ENCODE results near the gene CFAP299.
A peak's percentile ranks its signal among the peaks of the same experiment; 100 is the strongest.

Gene CFAP299

DNA sequence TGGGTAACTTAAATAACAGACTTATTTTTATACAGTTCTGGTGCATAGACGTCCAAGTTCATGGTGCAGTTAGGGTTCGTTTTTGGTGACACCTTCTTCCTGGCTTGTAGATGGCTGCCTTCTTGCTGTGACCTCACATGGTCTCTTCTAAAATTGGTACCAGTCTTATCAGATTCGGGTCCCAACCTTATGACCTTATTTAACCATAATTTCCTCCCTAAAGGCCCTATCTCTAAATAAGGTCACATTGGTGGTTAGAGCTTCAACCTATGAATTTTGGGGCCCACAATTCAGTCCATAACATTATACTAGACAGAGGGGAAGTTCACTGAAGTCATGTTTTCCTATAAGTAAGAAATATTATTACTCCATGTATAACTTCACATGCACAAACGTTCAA lies 128.0 kb downstream of the CFAP299 start:
- DNase-seq (ENCODE audit: low read depth) = no peak
- TF ChIP-seq, protein P1, sequence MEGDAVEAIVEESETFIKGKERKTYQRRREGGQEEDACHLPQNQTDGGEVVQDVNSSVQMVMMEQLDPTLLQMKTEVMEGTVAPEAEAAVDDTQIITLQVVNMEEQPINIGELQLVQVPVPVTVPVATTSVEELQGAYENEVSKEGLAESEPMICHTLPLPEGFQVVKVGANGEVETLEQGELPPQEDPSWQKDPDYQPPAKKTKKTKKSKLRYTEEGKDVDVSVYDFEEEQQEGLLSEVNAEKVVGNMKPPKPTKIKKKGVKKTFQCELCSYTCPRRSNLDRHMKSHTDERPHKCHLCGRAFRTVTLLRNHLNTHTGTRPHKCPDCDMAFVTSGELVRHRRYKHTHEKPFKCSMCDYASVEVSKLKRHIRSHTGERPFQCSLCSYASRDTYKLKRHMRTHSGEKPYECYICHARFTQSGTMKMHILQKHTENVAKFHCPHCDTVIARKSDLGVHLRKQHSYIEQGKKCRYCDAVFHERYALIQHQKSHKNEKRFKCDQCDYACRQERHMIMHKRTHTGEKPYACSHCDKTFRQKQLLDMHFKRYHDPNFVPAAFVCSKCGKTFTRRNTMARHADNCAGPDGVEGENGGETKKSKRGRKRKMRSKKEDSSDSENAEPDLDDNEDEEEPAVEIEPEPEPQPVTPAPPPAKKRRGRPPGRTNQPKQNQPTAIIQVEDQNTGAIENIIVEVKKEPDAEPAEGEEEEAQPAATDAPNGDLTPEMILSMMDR (IDR thresholded peaks at IDR 0.05; ENCODE audit: low read length, missing control alignments) = no peak
- H3K4me3 ChIP-seq (replicated peaks; ENCODE audit: low read depth, low read length) = no peak overlapping the region

DNA sequence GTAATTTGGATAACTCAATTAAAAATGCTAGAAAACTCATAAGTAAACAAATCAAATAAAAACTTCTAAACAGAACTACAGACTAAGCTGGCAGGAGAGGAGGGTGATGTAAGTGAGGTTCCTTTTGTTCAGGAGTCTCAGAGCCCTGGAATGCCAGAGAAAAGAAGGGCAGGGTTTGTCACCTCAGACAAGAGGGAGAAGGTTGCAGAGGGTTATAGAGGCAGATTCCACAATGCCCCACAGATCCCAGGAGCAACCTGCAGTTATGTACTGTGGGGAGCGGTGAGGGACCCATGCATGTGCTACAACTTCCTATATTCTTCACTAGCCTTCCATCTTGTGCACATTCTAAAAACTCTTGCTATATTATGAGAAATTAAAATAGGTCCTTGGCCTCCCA lies 129.7 kb downstream of the CFAP299 start:
- no peak overlapping the region for H3K4me3 ChIP-seq (replicated peaks; ENCODE audit: low read depth, low read length)
- no peak for DNase-seq (ENCODE audit: low read depth)
- TF ChIP-seq, protein P1 (IDR thresholded peaks at IDR 0.05; ENCODE audit: low read length, missing control alignments) = no peak

DNA sequence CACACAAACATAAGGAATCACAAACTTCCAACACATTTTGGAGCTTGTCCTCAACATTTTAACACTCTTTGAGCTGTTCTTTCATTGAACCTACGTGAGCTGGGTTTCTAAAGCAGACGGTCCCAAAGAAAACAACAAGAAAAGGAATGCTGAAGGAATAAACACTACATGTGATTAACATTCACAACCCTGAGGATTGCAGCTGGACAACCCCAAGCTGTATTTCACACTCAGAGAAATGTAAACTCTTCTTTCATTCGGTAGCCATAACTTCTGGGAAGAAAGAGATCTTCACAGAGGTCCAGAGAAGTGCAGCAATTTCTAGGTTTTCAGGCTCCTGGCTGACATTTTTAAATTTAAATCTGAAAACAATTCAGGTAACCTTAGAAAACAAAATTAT lies 130.2 kb downstream of the CFAP299 start:
- H3K4me3 ChIP-seq (replicated peaks; ENCODE audit: low read depth, low read length) = no peak overlapping the region
- TF ChIP-seq, protein P1 (IDR thresholded peaks at IDR 0.05; ENCODE audit: low read length, missing control alignments) = no peak
- no peak for DNase-seq (ENCODE audit: low read depth)

DNA sequence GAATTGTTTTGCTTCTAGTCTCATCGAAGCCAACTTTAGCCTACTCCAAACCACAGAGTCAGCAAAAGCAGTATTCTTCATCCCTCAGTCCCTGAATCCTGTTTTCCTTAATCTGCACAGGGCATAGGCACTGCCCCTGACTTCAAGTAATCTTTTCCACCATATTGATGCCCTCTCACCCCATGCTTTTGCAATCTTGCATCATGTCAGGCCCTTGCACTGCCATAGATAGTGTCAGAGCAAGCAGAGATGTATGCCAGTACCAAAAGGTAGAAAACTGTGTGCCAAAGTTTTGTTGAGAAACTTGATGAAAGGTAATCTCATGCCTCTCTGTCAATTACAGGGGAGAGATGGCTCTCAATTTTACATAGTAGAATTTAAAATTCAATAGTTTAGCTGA lies 131.1 kb downstream of the CFAP299 start:
- TF ChIP-seq, protein P1 (IDR thresholded peaks at IDR 0.05; ENCODE audit: low read length, missing control alignments) = no peak
- DNase-seq (ENCODE audit: low read depth) = no peak
- no peak overlapping the region for H3K4me3 ChIP-seq (replicated peaks; ENCODE audit: low read depth, low read length)

DNA sequence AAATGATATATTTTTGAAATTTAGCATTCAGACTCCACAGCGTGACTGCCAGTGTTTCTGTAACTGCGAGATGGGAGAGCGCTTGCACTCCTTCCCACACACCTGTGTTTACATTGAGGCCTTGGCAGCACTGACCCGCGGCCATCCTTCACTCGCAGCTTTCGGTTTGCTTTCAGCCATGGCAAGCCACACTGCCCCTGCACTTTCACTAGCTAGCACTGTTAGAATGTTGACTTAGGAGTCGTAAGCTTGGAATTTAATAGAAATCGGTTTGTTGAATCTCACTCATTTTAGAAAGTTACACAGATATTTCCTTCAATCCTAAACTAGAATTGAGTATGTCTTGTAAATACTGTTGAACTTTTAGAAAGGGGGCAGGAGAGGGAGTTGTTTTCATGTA lies 136.2 kb downstream of the CFAP299 start:
- TF ChIP-seq, protein P1 (IDR thresholded peaks at IDR 0.05; ENCODE audit: low read length, missing control alignments) = no peak
- H3K4me3 ChIP-seq (replicated peaks; ENCODE audit: low read depth, low read length) = peak overlapping the region; percentile 21
- DNase-seq (ENCODE audit: low read depth) = peak; percentile 3

DNA sequence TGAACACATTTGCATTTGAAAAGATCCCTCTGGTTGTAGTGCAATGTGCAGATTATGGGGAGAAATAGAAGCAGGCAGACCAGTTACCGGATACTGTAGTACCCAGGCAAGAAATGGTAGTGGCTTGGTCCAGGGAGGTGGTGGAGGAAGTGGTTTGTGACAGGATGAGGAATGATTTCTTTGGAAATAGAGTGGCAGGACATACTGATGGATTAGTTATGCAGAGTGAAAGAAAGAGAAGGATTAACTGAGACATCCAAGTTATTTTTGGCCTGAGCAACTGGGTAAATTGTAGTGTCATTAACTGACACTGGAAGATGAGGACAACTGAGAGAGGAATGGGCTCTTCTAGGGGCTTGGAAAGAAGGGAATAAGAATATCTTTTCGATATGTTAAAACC lies 139.7 kb downstream of the CFAP299 start:
- TF ChIP-seq, protein P1 (IDR thresholded peaks at IDR 0.05; ENCODE audit: low read length, missing control alignments) = no peak
- no peak for DNase-seq (ENCODE audit: low read depth)
- no peak overlapping the region for H3K4me3 ChIP-seq (replicated peaks; ENCODE audit: low read depth, low read length)

DNA sequence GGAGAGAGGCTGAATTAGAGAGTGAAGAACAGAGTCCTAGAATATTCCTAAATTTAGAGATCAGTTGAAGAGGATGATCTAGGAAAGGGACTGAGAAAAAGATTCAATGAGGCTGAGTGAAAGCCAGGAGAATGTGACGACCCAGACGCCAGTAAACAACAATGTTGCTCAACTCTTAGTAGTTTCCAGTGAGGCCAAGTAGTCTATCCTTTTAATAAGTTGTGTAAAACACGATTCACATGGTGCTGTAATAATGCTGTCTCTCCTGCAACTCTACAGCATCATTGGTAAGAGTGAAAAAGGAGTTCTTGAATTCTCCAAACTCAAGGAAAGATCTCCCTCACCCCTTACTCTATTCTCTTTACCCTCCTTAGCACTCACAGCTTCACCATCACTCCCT lies 140.3 kb downstream of the CFAP299 start:
- TF ChIP-seq, protein P1 (IDR thresholded peaks at IDR 0.05; ENCODE audit: low read length, missing control alignments) = no peak
- no peak for DNase-seq (ENCODE audit: low read depth)
- no peak overlapping the region for H3K4me3 ChIP-seq (replicated peaks; ENCODE audit: low read depth, low read length)

All from fibroblast of pulmonary artery (primary cell).